ENCODE data around the gene MYLK. TPM values are rescaled to one million over a fixed set of nuclear protein-coding genes. Genes with fewer than 3 reads are reported as not detected.

Gene MYLK
- total and polyA plus RNA-seq, 9 of the 15 experiments (the other 6 are each of a cell fraction or from before 2014, with no cell fraction given), result 0.11 to 0.53 (median 0.18) TPM; not detected in 2

GRCh38 chr3:123840961-123841360 lies 43.2 kb downstream of the MYLK start:
- ChIA-PET POLR2A (no interaction called here), CTCF (ENCODE audit: low intra/inter-chr PET ratio) (no interaction called here)
- H3K4me1 ChIP-seq (replicated peaks in 1 of 2; ENCODE audit: control insufficient read depth in 2 of 2, insufficient read depth in 2 of 2, low read length in 2 of 2), result no peaks in the 10 kb centered on the region; a peak in 1 of 5 replicates
- H4K20me1 ChIP-seq (replicated peaks; ENCODE audit: control insufficient read depth, insufficient read depth, low read length), result no peaks in the 10 kb centered on the region
- 0% methylated on average over 2 of the region's 2 CpGs for WGBS (ENCODE audit: insufficient coverage, low coverage, missing lambda C conversion rate)
- H3K27ac ChIP-seq (ENCODE audit: extremely low read depth, low read depth, low read length), result no peak overlapping the region
- H3K36me3 ChIP-seq (ENCODE audit: control insufficient read depth, insufficient read depth, low read length), result no peaks in the 10 kb centered on the region
- no peak overlapping the region for H2AFZ ChIP-seq (ENCODE audit: low read depth, low read length)
- in situ Hi-C loops (cut with MboI) (no loop called here), intact Hi-C loops (cut with micrococcal nuclease) (no loop called here)
- FAIRE-seq, result no peak
- ATAC-seq, result no peak
- H3K79me2 ChIP-seq (ENCODE audit: control insufficient read depth, insufficient read depth, low read length), result no peaks in the 10 kb centered on the region
- no peak overlapping the region for H3K9ac ChIP-seq (ENCODE audit: insufficient read depth in 1 of 2, low read depth in 2 of 2, low read length in 2 of 2)
- no peaks in the 10 kb centered on the region for H3K27me3 ChIP-seq (ENCODE audit: control insufficient read depth in 2 of 2, insufficient read depth in 2 of 2, low read length in 2 of 2)
- BruUV-seq (replicated peaks), result no TSS peak
- H3K9me1 ChIP-seq (ENCODE audit: control insufficient read depth, insufficient read depth, low read length), result no peaks in the 10 kb centered on the region
- TF ChIP-seq MTA3 (IDR thresholded peaks at IDR 0.05; ENCODE audit: borderline replicate concordance), result no peak
- TF ChIP-seq ZFP1 (CRISPR knock-in tag; IDR thresholded peaks at IDR 0.05), result no peak
- no peak for TF ChIP-seq RBM14 (IDR thresholded peaks at IDR 0.05; ENCODE audit: borderline replicate concordance, insufficient read depth, low read depth, low read length)
- TF ChIP-seq KDM5B (IDR thresholded peaks at IDR 0.05; ENCODE audit: insufficient replicate concordance, low read depth, low read length), result no peak
- no peak for TF ChIP-seq CREB5 (CRISPR knock-in tag; IDR thresholded peaks at IDR 0.05)
- TF ChIP-seq GTF2B (IDR thresholded peaks at IDR 0.05; ENCODE audit: extremely low read depth, insufficient read length), result no peak
- no peak for TF ChIP-seq BCLAF1 (IDR thresholded peaks at IDR 0.05; ENCODE audit: borderline replicate concordance in 1 of 2, control insufficient read depth in 1 of 2, low read depth in 2 of 2, low read length in 1 of 2)
- no peak for TF ChIP-seq NR0B1 (IDR thresholded peaks at IDR 0.05; ENCODE audit: partially characterized antibody)
- no peak for TF ChIP-seq GATA2 (CRISPR knock-in tag; IDR thresholded peaks at IDR 0.05)
- TF ChIP-seq VEZF1 (CRISPR knock-in tag; IDR thresholded peaks at IDR 0.05), result no peak
- TF ChIP-seq PHB2 (IDR thresholded peaks at IDR 0.05; ENCODE audit: low read depth), result no peak
- DNase-seq (ENCODE audit: extremely low read depth in 1 of 4, low spot score in 3 of 4), result no peak
- no peaks in the 10 kb centered on the region for H3K9me3 ChIP-seq (replicated peaks; ENCODE audit: control insufficient read depth, insufficient read depth, low read depth, low read length)
- H3K4me3 ChIP-seq, result no peak overlapping the region
- no peak overlapping the region for H3K4me2 ChIP-seq (ENCODE audit: insufficient read depth, low read length)

All from K562 (cell line).